ENCODE data around the gene CDC42BPB. TPM values are rescaled to one million over a fixed set of nuclear protein-coding genes. Genes with fewer than 3 reads are reported as not detected.

Gene CDC42BPB
- total RNA-seq, 1 experiment from 2014 or later: 59.5 TPM

GRCh38 chr14:103020271-103021170 is 36.8 kb downstream of the CDC42BPB start:
- DNase-seq (ENCODE audit: low read depth): no peak

- DNase-seq (ENCODE audit: low read depth): no peak
Measured at GRCh38 chr14:103019826-103020225, 37.5 kb downstream of the CDC42BPB start.

- DNase-seq (ENCODE audit: low read depth): no peak
Measured at GRCh38 chr14:103019236-103019635, 38.1 kb downstream of the CDC42BPB start.

- no peak for DNase-seq (ENCODE audit: low read depth)
Measured at GRCh38 chr14:103016594-103016993, 40.8 kb downstream of the CDC42BPB start.

- no peak for DNase-seq (ENCODE audit: low read depth)
Measured at GRCh38 chr14:103016071-103016470, 41.3 kb downstream of the CDC42BPB start.

GRCh38 chr14:103015426-103015825 is 41.9 kb downstream of the CDC42BPB start:
- DNase-seq (ENCODE audit: low read depth): no peak

GRCh38 chr14:103014466-103015228 is 42.7 kb downstream of the CDC42BPB start:
- peak; percentile 49 for DNase-seq (ENCODE audit: low read depth)

- no peak for DNase-seq (ENCODE audit: low read depth)
Measured at GRCh38 chr14:103013028-103013427, 44.3 kb downstream of the CDC42BPB start.

- DNase-seq (ENCODE audit: low read depth): no peak
Measured at GRCh38 chr14:103009559-103009958, 47.8 kb downstream of the CDC42BPB start.

- no peak for DNase-seq (ENCODE audit: low read depth)
Measured at GRCh38 chr14:103008768-103009357, 48.5 kb downstream of the CDC42BPB start.

GRCh38 chr14:103008126-103008525 is 49.2 kb downstream of the CDC42BPB start:
- DNase-seq (ENCODE audit: low read depth): no peak

- no peak for DNase-seq (ENCODE audit: low read depth)
Measured at GRCh38 chr14:103007555-103007954, 49.8 kb downstream of the CDC42BPB start.

- DNase-seq (ENCODE audit: low read depth): no peak
Measured at GRCh38 chr14:103006991-103007520, 50.3 kb downstream of the CDC42BPB start.

- DNase-seq (ENCODE audit: low read depth): no peak
Measured at GRCh38 chr14:103006106-103006505, 51.2 kb downstream of the CDC42BPB start.

GRCh38 chr14:103003850-103004249 is 53.5 kb downstream of the CDC42BPB start:
- DNase-seq (ENCODE audit: low read depth): no peak

- DNase-seq (ENCODE audit: low read depth): no peak
Measured at GRCh38 chr14:103003351-103003615, 54.1 kb downstream of the CDC42BPB start.

- no peak for DNase-seq (ENCODE audit: low read depth)
Measured at GRCh38 chr14:103002578-103003350, 54.6 kb downstream of the CDC42BPB start.

GRCh38 chr14:103001651-103002396 is 55.5 kb downstream of the CDC42BPB start:
- DNase-seq (ENCODE audit: low read depth): no peak

- DNase-seq (ENCODE audit: low read depth): no peak
Measured at GRCh38 chr14:103001226-103001625, 56.1 kb downstream of the CDC42BPB start.

- no peak for DNase-seq (ENCODE audit: low read depth)
Measured at GRCh38 chr14:103000291-103000921, 56.9 kb downstream of the CDC42BPB start.
